Measurements from ENCODE around the gene IGFBP5.

DNA sequence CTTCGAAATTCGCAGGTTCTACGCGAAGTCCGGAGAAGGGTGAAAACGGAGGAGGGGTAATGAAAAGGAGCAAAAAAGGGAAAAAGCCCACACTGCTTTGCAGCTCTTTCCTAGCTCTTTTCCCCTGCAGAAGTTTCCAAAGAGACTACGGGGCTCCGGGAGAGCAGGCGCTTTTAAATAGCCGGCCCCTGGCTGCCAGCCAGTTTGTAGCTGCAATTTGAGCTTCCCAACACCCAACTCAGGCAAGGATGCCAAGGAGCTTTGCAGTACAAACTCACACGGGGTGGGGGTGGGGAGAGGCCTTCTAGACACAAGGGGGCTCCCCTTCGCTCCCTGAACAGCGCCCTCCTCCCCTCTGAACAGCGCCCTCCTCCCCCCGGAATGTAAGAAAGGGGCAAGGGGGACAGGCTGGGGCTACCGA lies at the start of gene IGFBP5:
- TF ChIP-seq, protein P1, sequence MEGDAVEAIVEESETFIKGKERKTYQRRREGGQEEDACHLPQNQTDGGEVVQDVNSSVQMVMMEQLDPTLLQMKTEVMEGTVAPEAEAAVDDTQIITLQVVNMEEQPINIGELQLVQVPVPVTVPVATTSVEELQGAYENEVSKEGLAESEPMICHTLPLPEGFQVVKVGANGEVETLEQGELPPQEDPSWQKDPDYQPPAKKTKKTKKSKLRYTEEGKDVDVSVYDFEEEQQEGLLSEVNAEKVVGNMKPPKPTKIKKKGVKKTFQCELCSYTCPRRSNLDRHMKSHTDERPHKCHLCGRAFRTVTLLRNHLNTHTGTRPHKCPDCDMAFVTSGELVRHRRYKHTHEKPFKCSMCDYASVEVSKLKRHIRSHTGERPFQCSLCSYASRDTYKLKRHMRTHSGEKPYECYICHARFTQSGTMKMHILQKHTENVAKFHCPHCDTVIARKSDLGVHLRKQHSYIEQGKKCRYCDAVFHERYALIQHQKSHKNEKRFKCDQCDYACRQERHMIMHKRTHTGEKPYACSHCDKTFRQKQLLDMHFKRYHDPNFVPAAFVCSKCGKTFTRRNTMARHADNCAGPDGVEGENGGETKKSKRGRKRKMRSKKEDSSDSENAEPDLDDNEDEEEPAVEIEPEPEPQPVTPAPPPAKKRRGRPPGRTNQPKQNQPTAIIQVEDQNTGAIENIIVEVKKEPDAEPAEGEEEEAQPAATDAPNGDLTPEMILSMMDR (IDR thresholded peaks at IDR 0.05): peak in 1 of 4 experiments; percentile 26
- TF ChIP-seq EP300 (IDR thresholded peaks at IDR 0.05) (peak in 1 of 4 donors; percentile 45), POLR2AphosphoS5 (IDR thresholded peaks at IDR 0.05) (peak; percentile 95 to 99 (median 98))

All from sigmoid colon (tissue), 4 donors.